Endometrium (tissue), 2 donors: ENCODE results near the gene SELENOI.
"Not testable (repeated sequence)": the region's sequence is repeated elsewhere in the genome, so short reads cannot be mapped to it uniquely, and the experiment has no call there.

Source experiments
- FAIRE-seq: peaks from 2 replicates; lab custom pipeline; 2012; peaks lifted over from hg19 to GRCh38; lab: Jason Lieb, UNC
- donor health status: control.
- donor health status: control.

SELENOI gene

DNA sequence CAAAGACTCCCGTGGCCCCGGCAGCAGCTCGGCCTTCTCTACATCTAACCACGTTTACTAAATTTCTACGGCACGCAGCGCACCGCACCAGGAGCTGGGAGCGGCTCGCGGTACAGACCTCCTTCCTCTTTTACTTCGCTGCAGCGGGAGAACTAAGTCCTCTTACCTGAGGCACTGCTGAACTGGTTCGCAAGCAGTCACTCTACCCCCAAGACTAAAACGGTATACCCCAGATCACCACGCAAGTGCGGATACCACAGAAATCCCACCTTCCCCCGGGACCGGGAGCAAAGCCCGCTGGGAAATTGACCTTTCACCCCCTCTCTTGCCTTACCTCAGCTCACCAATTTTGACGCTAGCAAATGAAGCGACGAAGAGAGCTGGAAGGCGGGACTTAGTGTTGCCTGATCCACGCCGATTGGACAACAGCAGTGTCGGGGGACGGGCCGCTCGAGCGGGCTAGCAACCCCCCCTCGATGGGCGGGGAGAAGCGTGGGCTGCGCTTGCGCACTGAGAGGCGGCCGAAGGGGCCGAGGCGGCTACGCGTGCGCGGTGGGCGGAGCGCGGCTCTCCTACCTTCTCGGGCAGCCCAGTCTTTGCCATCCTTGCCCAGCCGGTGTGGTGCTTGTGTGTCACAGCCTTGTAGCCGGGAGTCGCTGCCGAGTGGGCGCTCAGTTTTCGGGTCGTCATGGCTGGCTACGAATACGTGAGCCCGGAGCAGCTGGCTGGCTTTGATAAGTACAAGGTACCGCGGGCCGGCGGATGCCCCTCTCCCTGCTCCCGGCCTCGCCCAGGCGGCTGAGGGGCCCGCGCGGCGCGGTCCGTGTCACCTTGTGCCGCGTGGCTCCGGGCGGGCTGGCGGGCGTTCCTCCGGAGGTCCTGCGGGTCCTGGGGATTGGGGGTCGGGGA is at the start of gene SELENOI:
Gene SELENOI, plus strand, starts transcription at position 599 of the 909 bp plus-strand sequence. Its CDS starts 90 bp downstream, at position 689.
- peak; percentile 96 for FAIRE-seq

GRCh38 chr2:26297061-26297460 is 48.9 kb upstream of the SELENOI start:
- FAIRE-seq, result no peak

DNA sequence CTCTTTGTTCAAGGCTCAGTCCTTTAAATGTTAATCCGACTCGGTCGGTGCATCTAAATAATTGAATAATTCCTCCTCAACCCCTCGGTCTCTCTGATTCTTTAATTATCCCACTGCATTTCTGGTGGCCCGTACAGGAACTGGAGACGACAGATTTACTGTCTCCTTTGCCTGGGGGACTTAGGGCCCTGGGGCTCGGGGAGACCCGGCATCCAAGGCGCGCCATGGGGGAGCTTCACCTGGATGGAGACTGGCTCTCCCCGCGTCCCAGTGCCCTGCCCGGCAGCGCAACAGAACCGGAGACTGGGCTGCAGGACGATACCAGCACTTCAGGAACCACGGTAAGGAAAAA is 47.7 kb upstream of the SELENOI start:
- FAIRE-seq, result no peak

- no peak for FAIRE-seq
Observed at GRCh38 chr2:26298638-26299393, 47.1 kb upstream of the SELENOI start.

- FAIRE-seq, result peak; percentile 50
Observed at GRCh38 chr2:26299471-26300101, 46.4 kb upstream of the SELENOI start.

DNA sequence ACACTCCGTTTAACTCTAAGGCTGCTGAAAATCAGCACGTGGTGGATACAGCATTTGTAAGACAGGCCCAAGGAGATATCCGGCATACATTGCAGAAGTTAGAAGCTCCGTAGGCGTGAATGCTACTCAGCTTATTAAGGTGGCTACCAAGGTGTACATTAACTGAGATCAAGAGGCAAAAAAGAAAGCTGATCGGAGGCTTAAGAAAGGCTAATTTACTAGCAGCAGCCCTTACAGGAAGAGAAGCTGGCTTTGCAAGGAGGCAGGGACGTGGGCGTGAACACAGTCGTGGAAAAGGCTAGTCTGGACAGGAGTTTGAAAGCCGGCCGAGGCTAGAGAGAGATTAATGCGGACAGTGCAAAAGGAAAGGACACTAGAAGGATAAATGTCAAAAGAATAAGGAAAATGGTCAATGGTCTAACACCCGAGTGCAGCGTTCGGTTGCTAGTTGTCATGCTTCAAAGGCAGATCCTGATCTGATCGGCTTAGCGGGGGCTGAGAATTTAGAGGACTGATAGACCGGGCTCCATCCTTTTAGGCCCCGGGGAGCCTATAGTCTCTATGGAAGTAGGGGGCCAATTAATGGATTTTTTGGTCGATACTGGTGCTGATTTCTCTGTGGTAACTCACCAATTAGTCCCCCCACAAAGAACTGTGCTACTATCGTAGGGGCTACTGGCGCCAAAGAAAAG is 45.6 kb upstream of the SELENOI start:
- no peak for FAIRE-seq

DNA sequence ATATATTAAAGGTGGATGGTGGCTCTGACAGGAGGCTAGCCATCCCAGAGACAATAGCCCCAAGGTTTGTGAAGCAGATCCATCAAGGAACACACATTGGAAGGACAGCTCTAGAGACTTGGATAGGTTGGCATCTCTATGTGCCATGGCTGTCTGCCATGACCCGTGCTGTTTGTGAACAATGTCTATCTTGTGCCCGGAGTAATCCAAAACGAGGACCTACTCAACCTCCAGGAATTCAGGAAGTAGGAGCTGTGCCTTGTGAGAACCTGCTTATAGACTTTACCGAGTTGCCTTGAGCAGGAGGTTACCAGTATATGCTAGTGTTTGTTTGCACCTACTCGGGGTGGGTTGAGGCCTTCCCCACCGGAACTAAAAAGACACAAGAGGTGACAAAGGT is 43.1 kb upstream of the SELENOI start:
- FAIRE-seq, result no peak

GRCh38 chr2:26305094-26305493 is 40.8 kb upstream of the SELENOI start:
- not testable (repeated sequence) for FAIRE-seq

GRCh38 chr2:26305540-26305939 is 40.4 kb upstream of the SELENOI start:
- FAIRE-seq, result no peak

- no peak for FAIRE-seq
Observed at GRCh38 chr2:26309921-26310320, 36.0 kb upstream of the SELENOI start.

- no peak for FAIRE-seq
Observed at GRCh38 chr2:26312471-26312870, 33.5 kb upstream of the SELENOI start.

- FAIRE-seq, result no peak
Observed at GRCh38 chr2:26313446-26313845, 32.5 kb upstream of the SELENOI start.

- no peak for FAIRE-seq
Observed at GRCh38 chr2:26314243-26314642, 31.7 kb upstream of the SELENOI start.

DNA sequence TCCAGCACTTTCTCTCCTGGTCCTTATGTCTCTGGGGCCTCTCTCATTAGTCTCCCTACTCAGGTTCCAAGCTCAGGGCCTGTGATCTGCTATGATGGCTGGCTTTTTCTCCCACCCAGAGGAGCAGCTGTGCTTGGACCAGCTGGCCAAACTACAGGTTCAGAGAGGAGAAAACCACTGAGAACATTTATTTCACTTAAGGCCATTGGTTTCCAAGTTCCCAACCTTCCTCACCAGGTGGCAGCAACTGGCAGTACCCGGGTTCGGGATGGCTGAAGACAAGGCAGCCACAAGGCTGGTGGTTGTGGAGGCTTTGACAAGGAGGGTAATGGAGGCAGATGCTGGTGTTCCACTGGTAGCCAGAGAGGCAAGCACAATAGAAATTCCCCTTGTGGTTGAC is 29.9 kb upstream of the SELENOI start:
- FAIRE-seq, result no peak

GRCh38 chr2:26316845-26317244 is 29.1 kb upstream of the SELENOI start:
- no peak for FAIRE-seq

DNA sequence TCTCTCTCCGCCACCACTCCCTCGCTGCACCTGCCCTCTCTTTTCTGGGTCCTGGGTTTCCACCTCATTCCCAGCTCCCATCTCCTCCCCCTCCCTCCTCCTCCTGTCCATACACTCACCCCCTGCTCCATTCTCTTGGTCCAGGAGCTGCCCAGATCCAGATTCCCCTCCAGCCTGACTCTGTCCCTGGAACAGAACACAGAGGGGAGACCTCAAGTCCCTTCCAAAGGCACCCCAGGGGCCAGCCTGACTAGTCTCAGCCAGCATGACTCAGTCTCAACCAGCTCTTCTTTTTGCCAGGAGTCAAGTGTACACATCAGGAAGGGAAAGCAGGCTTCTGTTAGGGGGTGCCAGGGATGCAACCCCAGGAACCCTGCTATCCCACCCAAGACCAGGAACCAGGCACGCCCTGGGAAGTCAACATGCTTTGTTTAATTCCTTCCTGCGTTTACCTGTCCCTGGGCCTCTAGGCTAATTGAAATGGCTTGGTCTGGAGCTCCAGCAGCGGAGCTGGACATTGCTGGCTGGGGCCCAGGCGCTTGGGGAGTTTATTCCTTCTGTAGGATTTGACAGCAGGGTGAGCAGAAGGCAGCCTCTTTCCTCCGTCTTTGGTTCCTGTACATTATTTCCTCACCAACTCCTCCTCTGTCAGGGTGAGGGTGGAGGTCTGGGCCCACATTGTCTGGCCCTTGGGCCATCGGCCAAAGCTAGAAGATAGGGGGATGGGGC is 28.4 kb upstream of the SELENOI start:
- FAIRE-seq, result no peak

GRCh38 chr2:26318950-26319349 is 27.0 kb upstream of the SELENOI start:
- FAIRE-seq, result no peak

DNA sequence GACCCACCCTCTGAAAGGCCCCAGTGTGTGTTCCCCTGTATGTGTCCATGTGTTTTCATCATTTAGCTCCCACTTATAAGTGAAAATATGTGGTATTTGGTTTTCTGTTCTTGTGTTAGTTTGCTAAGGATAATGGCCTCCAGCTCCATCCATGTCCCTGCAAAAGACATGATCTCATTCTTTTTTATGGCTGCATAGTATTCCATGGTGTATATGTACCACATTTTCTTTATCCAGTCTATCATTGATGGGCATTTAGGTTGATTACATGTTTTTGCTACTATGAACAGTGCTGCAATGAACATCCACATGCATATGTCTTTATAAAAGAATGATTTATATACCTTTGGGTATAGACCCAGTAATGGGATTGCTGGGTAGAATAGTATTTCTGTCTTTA is 21.5 kb upstream of the SELENOI start:
- not testable (repeated sequence) for FAIRE-seq

- FAIRE-seq, result no peak
Observed at GRCh38 chr2:26324903-26325302, 21.0 kb upstream of the SELENOI start.

- FAIRE-seq, result no peak
Observed at GRCh38 chr2:26325851-26326250, 20.1 kb upstream of the SELENOI start.

DNA sequence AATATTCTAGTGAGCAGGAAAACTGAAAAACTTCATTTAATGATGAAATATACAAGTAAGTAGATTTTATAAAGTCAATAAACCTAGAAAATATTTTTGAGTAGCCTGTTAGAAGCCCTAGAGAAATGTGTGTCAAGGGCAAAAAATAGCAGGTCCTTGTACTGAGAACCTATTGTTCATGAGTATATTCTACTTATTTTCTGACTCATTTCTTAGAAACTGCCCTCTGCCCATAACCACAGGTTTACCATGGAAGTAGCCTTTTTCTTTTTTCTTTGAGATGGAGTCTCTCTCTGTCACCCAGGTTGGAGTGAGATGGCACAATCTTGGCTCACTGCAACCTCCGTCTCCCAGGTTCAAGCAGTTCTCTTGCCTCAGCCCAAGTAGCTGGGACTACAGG is 19.4 kb upstream of the SELENOI start:
- FAIRE-seq, result no peak
